Iris pigment epithelial cell (primary cell): ENCODE results near the gene NAPG.
"Not testable (repeated sequence)": the region's sequence is repeated elsewhere in the genome, so short reads cannot be mapped to it uniquely, and the experiment has no call there.

ENCODE experiments used
- DNase-seq: peaks from one replicate; pipeline ENCODE4 v3.0.0-alpha.2; 2011; ENCODE audit warnings: low read depth

The NAPG gene

GRCh38 chr18:10525697-10526560 is at the start of gene NAPG:
NAPG (plus strand) TSS chr18:10526027; CDS start chr18:10526103, 76 bp downstream.
- DNase-seq: peak; percentile 92

- DNase-seq: no peak
Measured at GRCh38 chr18:10476338-10476791, 49.5 kb upstream of the NAPG start.

- DNase-seq: no peak
Measured at GRCh38 chr18:10477121-10477862, 48.5 kb upstream of the NAPG start.

- DNase-seq: no peak
Measured at GRCh38 chr18:10477863-10478260, 48.0 kb upstream of the NAPG start.

- DNase-seq: no peak
Measured at GRCh38 chr18:10481831-10482230, 44.0 kb upstream of the NAPG start.

GRCh38 chr18:10482363-10482984 is 43.4 kb upstream of the NAPG start:
- no peak for DNase-seq

GRCh38 chr18:10482985-10483949 is 42.6 kb upstream of the NAPG start:
- no peak for DNase-seq

GRCh38 chr18:10485475-10485874 is 40.4 kb upstream of the NAPG start:
- DNase-seq: no peak

GRCh38 chr18:10486362-10486761 is 39.5 kb upstream of the NAPG start:
- DNase-seq: no peak

- DNase-seq: no peak
Measured at GRCh38 chr18:10487154-10487553, 38.7 kb upstream of the NAPG start.

GRCh38 chr18:10488017-10488416 is 37.8 kb upstream of the NAPG start:
- DNase-seq: no peak

- no peak for DNase-seq
Measured at GRCh38 chr18:10490401-10491165, 35.2 kb upstream of the NAPG start.

- no peak for DNase-seq
Measured at GRCh38 chr18:10495936-10496335, 29.9 kb upstream of the NAPG start.

GRCh38 chr18:10497206-10497749 is 28.5 kb upstream of the NAPG start:
- DNase-seq: no peak

- no peak for DNase-seq
Measured at GRCh38 chr18:10499230-10499629, 26.6 kb upstream of the NAPG start.

- DNase-seq: no peak
Measured at GRCh38 chr18:10500038-10500437, 25.8 kb upstream of the NAPG start.

GRCh38 chr18:10504723-10505122 is 21.1 kb upstream of the NAPG start:
- DNase-seq: no peak

- DNase-seq: not testable (repeated sequence)
Measured at GRCh38 chr18:10505892-10506291, 19.9 kb upstream of the NAPG start.

GRCh38 chr18:10508591-10508990 is 17.2 kb upstream of the NAPG start:
- DNase-seq: no peak

- no peak for DNase-seq
Measured at GRCh38 chr18:10511236-10511635, 14.6 kb upstream of the NAPG start.
